HG02610 (cell line): ENCODE data around the gene MMS19.
"Not testable (repeated sequence)": the region's sequence is repeated elsewhere in the genome, so short reads cannot be mapped to it uniquely, and the experiment has no call there.

Experiments
- ATAC-seq: cut with Tn5 transposase; IDR thresholded peaks from one replicate; pipeline ENCODE4 v1.9.1; 2021; ENCODE audit warnings: mild to moderate bottlenecking, moderate library complexity; ENCODE audit not compliant: unreplicated experiment

Gene MMS19

DNA sequence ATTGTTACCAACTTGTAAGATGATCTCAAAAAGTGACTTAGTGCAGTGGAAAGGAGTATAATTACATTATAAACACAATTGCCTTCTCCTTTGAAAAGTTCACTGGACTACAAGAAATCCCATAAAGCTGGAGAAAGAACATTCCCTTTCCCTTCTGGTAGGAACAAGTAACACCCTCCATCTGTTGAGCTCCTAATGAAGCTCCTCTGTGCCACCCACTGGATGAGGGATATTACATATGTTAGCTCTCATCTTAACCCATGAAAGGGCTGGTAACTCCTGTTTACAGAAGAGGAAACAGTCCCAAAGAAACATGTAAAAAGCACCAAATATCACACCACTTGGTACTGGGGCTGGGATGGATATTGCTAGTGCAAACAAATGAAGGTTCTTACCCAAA is 64.2 kb downstream of the MMS19 start:
- ATAC-seq, result no peak

DNA sequence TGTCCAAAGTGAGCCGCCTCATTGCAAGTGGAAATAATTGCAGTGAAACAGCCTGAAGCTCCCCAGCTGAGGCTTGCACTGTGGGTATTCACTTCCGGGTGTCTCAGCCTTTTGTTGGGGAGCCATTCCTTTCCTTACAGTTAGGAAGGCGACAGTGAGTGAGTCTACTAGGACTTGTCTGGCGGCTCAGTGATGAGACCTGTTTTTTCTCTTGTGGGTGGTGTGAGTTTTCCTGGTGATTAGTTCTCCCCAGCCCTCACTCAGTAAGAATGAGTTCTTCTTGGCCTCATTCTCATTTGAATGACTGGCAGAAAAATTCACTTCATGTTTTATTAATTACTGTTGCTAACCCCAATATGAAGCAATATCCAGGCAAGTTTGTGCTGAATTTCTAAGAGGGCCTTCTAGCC is 69.6 kb downstream of the MMS19 start:
- ATAC-seq, result no peak

DNA sequence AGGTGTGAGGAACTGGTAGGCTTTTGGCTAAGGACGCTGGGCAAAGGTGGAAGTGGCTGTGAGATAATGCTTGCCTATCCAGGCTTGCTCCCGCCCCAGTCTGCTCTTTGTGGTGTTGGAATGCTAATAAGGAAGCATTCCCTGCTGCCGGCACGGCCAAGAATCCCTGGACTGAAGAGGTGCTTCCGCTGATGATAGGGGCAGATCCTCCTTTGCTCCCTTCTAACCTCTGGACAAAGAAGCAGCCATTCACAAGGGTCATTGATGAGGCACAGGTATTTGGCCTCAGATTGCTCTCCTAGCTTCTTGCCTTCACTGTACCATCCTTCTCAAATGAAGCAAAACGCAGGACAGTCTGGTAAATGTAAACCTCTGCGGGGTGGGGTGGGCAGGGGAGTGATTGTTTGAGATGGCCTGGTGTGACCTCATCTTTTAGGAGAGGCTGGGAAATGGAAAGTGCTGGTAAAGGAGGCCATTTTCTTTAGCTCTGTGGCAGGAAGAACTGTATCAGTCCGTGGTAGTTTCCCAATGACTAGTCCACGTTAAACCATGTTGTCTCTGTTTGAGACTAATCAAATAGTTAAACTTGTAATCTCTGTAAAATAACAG is 70.5 kb downstream of the MMS19 start:
- no peak for ATAC-seq

DNA sequence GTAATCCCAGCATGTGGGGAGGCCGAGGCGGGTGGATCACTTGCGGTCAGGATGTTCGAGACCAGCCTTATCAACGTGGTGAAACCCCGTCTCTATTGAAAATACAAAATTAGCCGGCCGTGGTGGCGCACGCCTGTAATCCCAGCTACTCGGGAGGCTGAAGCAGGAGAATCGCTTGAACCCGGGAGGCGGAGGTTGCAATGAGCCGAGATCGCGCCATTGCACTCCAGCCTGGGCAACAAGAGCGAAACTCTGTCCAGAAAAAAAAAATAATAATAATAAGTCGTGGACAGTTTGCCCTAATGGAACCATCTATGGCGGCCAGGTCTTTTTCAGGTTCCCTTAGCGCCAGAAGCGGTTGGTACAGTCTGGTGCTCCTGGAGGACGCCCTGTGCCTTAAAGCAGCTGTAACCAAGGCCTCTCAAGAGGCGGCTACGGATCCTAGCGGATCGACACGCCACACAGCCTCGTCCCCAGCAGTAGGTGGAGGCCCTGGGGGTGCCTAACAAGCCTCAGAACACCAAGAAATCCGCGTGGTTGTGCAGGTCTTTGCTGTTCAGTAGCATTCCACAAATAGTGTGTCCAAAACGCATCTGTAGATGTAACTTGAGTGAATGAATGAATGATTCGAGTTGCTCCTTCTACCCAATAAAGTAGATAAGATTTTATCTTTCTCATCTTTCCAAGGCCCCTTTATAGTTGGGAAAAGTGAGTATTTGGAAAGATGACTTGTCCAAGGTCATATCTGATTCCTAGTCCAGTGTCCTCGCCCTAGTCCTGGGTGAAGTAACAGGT is 71.2 kb downstream of the MMS19 start:
- no peak for ATAC-seq

DNA sequence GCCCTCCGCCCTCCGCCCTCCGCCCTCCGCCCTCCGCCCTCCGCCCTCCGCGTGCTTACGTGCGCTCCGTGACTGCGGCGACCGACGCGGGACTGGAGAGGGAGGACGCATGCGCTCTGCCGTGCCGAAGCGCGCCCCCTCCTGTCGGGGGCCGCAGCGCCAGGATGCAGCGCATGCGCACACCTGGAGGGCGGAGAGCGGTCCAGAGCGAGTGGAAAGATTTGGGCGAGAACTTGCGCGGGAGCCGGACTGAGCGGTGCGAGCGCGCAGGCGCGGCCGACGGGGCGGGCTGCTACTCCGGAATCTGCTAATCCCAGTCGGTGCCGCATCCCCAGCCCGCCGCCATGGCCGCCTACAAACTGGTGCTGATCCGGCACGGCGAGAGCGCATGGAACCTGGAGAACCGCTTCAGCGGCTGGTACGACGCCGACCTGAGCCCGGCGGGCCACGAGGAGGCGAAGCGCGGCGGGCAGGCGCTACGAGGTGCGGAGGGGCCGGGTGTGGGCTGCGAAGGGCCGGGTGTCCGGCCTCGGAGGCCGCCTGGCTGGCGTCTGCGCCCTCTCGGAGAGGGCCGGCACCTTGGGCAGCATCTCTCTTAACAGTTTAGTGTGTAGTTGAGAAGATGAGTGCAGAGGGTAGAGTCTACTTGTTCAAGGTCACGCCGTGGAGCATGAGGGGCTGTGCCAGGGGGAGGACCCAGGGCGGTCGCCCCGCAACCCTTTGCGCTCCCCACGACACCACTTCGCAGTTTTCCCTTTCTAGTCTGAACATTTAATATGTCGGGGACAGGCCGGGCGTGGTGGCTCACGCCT is 72.1 kb downstream of the MMS19 start, which contains the start of gene PGAM1:
PGAM1 (plus strand) TSS at position 228 of the 812 bp plus-strand sequence; CDS start at position 345, 117 bp downstream.
- peak; percentile 83 for ATAC-seq

DNA sequence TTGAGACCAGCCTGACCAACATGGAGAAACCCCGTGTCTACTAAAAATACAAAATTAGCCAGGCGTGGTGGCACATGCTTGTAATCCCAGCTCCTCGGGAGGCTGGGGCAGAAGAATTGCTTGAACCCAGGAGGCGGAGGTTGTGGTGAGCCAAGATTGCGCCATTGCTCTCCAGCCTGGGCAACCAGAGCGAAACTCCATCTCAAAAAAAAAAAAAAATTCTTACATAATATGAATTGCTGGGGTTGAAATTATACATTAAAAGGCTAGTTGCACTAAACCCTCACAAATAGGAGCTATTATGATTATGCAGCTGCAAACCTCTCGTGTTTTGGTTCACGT is 74.5 kb downstream of the MMS19 start:
- not testable (repeated sequence) for ATAC-seq

DNA sequence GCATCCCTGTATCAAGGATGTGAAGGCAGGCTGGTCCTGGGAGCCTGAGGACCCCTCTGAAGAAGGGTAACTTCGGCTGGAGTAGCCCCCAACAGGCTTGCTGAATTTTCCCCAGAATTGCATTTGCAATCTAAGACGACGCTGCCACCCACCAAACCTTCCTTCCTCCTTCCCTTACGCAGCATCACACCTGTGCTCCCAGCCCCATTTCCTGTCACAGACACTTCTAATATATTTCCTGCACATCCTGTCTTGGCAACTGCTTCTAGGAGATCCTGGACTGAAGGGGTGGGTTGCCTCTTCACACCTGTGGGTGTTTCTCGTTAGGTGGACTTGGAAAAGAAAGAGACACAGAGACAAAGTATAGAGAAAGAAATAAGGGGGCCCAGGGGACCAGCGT is 81.7 kb downstream of the MMS19 start:
- no peak for ATAC-seq

DNA sequence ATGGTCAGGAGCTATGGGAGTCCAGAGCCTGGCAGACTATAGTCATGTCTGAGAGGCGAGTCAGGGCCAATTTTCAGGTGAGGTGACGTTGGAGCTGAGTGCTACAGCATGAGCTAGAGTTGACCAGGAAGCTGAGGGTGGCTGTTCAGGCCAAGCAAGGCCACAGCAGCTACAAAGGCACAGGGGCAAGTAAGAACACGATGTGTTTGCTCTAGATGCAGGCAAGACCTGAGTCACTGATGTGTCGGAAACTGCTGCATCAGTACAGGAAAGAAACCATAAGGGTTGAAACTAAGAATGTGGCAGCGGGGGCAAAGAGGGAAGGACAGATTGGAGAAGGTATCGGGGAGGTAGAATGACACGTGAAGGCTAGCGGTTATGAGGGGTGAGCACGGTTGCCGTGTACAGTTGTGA is 85.3 kb downstream of the MMS19 start:
- ATAC-seq, result no peak

DNA sequence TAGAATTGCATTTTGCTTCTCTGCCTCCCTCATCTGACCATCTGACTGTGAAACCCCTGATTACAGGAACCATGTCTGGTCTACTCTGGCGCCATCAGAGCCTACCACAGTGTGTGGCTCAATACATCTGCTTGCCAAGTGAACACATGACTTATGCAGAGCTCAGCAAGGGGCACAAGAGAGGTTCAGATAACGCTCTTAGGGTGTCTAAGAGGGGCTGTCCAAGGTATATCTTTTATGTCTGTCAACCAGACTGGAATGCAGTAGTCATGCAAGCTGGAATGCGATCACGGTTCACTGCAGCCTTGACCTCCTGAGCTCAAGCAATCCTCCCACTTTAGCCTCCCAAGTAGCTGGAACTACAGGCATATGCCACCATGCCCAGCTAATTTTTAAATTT is 86.8 kb downstream of the MMS19 start:
- ATAC-seq, result no peak

DNA sequence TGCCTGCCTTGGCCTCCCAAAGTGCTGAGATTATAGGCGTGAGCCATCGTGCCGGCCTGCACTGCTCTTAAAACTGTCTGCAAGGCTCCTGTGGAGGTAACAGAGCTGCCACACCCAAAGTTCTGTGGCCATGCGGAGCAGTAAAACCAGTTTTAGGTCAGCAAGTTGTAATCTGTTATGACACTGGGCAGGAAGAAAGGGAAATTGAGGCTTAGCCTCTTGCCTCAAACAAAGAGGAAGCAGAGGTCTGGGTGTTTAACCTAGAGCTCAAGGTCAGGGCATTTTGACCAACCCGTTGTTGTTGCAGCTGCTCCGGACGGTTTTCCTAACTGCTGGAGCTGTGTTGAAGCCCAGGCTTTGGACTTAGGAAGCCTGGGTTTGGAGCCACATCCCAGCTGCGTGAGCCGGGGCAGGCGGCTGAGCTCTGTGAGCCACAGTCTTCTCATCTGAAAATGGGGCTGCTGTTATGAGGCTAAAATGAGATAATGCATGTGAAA is 89.7 kb downstream of the MMS19 start:
- no peak for ATAC-seq
